IMR-90 (cell line): ENCODE data around the gene LMO1.

ENCODE experiments used
- BHLHE40 ChIP-seq: fragments of 150-350 bp; IDR thresholded peaks from 2 replicates; pipeline ENCODE4 v1.6.1; 2016; ENCODE audit warnings: mild to moderate bottlenecking, low read depth, low read length
- CHD1 ChIP-seq: IDR thresholded peaks from 2 replicates; pipeline ENCODE4 v1.6.1; 2012; ENCODE audit warnings: low read depth, low read length, improper control_type of control experiment
- NFE2L2 ChIP-seq: fragments of 150-350 bp; IDR thresholded peaks from 2 replicates; pipeline ENCODE4 v1.6.1; 2016; ENCODE audit warnings: low read depth, mild to moderate bottlenecking, low read length
- TF ChIP-seq, protein P1 (sequence below): conservative IDR thresholded peaks from 2 replicates; pipeline ENCODE4 v1.5.1; 2012; ENCODE audit warnings: mild to moderate bottlenecking, low read depth, low read length, improper control_type of control experiment

DNA sequence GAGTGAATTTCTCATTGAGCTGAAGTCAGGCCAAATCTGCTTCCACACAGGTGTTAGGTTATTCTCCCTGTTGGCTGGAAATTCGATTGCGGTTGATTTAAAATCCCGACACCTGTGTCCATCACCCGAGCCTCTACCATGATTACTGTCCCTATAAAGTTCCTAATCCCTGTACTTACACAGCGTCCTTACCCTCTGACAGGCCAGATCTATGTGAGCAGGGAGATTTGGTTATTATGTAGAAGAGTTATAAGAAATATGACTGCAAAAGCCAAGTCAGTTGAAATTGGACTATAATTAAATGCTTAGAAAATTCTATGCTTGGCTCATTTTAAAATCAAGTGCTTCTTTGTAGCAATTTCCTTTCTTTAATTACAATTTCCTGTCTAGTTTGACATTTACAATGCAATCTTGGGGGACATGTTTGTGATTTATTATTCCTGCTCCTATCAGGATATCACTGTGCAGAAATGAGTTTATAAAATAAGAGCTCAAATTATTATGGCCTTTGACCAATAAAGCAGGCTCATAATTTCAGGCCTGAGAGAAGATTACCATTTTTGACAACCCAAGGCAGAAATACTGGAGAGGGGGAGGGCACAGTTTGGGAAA, 32.5 kb upstream of the LMO1 start:
- TF ChIP-seq BHLHE40 = no peak
- no peak for TF ChIP-seq CHD1
- TF ChIP-seq NFE2L2 = no peak
- TF ChIP-seq, protein P1, sequence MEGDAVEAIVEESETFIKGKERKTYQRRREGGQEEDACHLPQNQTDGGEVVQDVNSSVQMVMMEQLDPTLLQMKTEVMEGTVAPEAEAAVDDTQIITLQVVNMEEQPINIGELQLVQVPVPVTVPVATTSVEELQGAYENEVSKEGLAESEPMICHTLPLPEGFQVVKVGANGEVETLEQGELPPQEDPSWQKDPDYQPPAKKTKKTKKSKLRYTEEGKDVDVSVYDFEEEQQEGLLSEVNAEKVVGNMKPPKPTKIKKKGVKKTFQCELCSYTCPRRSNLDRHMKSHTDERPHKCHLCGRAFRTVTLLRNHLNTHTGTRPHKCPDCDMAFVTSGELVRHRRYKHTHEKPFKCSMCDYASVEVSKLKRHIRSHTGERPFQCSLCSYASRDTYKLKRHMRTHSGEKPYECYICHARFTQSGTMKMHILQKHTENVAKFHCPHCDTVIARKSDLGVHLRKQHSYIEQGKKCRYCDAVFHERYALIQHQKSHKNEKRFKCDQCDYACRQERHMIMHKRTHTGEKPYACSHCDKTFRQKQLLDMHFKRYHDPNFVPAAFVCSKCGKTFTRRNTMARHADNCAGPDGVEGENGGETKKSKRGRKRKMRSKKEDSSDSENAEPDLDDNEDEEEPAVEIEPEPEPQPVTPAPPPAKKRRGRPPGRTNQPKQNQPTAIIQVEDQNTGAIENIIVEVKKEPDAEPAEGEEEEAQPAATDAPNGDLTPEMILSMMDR = no peak
